Peyer's patch (tissue), 4 donors: ENCODE measurements around the gene MYL4.

Experiments used
- POLR2A ChIP-seq, 2 donors: fragments of 450-650 bp; IDR thresholded peaks; one replicate each; pipeline ENCODE4 v1.5.1; 2017; ENCODE audit warnings: antibody characterized with exemption in 2 of 2, mild to moderate bottlenecking in 2 of 2, moderate library complexity in 2 of 2
- TF ChIP-seq, protein P1 (sequence below), 6 experiments: fragments of 450-650 bp in 4 of 6; fragments of 200-600 bp in 2 of 6; sonication (generic) in 1 of 6; IDR thresholded peaks; one replicate each; pipeline ENCODE4 v1.5.1; 2017 to 2019; ENCODE audit warnings: antibody characterized with exemption in 6 of 6, mild to moderate bottlenecking in 3 of 6, moderate library complexity in 1 of 6

DNA sequence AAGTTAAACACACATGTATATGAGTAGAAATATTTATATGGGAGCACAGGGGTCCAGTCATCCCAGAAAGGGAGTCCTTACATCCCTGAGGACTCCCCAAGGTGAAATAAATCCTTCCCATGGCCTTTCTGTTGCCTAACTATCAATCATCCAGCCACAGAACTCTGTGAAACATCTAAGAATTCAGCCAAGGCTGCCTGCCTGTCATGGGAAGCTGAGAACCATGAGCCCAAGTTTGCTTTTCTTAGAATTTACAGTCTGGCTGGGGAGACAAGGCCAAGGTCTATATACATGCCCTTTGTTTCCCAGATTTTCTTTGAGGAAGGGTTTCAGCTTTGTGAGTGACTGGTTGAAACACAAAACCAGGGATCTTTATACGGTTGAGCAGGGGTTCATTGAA lies 15.8 kb downstream of the MYL4 start:
- no peak for TF ChIP-seq POLR2A (IDR thresholded peaks at IDR 0.05)
- TF ChIP-seq, protein P1, sequence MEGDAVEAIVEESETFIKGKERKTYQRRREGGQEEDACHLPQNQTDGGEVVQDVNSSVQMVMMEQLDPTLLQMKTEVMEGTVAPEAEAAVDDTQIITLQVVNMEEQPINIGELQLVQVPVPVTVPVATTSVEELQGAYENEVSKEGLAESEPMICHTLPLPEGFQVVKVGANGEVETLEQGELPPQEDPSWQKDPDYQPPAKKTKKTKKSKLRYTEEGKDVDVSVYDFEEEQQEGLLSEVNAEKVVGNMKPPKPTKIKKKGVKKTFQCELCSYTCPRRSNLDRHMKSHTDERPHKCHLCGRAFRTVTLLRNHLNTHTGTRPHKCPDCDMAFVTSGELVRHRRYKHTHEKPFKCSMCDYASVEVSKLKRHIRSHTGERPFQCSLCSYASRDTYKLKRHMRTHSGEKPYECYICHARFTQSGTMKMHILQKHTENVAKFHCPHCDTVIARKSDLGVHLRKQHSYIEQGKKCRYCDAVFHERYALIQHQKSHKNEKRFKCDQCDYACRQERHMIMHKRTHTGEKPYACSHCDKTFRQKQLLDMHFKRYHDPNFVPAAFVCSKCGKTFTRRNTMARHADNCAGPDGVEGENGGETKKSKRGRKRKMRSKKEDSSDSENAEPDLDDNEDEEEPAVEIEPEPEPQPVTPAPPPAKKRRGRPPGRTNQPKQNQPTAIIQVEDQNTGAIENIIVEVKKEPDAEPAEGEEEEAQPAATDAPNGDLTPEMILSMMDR (IDR thresholded peaks at IDR 0.05), result no peak
